Retina (tissue), 1 donor: ENCODE measurements around the gene PLAU.
"Not testable (repeated sequence)": the region's sequence is repeated elsewhere in the genome, so short reads cannot be mapped to it uniquely, and the experiment has no call there.

ENCODE experiments used
- DNase-seq: peaks from one replicate; pipeline ENCODE4 v3.0.0-alpha.2; 2016

Gene PLAU

GRCh38 chr10:73876971-73877370, 34.0 kb upstream of the PLAU start:
- DNase-seq: no peak

GRCh38 chr10:73877533-73878160, 33.3 kb upstream of the PLAU start:
- no peak for DNase-seq

GRCh38 chr10:73878365-73878764, 32.6 kb upstream of the PLAU start:
- no peak for DNase-seq

GRCh38 chr10:73879296-73880173, 31.4 kb upstream of the PLAU start:
- DNase-seq: peak; percentile 85

- DNase-seq: no peak
Measured at GRCh38 chr10:73881221-73881919, 29.6 kb upstream of the PLAU start.

- no peak for DNase-seq
Measured at GRCh38 chr10:73884017-73884416, 26.9 kb upstream of the PLAU start.

GRCh38 chr10:73886085-73886529, 24.8 kb upstream of the PLAU start:
- peak; percentile 82 for DNase-seq

GRCh38 chr10:73886661-73887293, 24.2 kb upstream of the PLAU start:
- no peak for DNase-seq

- no peak for DNase-seq
Measured at GRCh38 chr10:73887294-73888039, 23.5 kb upstream of the PLAU start.

GRCh38 chr10:73888514-73888913, 22.4 kb upstream of the PLAU start:
- DNase-seq: no peak

GRCh38 chr10:73889014-73889413, 21.9 kb upstream of the PLAU start:
- no peak for DNase-seq

GRCh38 chr10:73889416-73889815, 21.5 kb upstream of the PLAU start:
- not testable (repeated sequence) for DNase-seq

GRCh38 chr10:73890261-73890660, 20.7 kb upstream of the PLAU start:
- DNase-seq: no peak

GRCh38 chr10:73890830-73891229, 20.1 kb upstream of the PLAU start:
- DNase-seq: not testable (repeated sequence)

- no peak for DNase-seq
Measured at GRCh38 chr10:73891540-73891939, 19.4 kb upstream of the PLAU start.

GRCh38 chr10:73892310-73893030, 18.5 kb upstream of the PLAU start:
- DNase-seq: no peak

- no peak for DNase-seq
Measured at GRCh38 chr10:73893426-73893825, 17.5 kb upstream of the PLAU start.

- no peak for DNase-seq
Measured at GRCh38 chr10:73894245-73894971, 16.5 kb upstream of the PLAU start.

- DNase-seq: not testable (repeated sequence)
Measured at GRCh38 chr10:73895381-73895780, 15.6 kb upstream of the PLAU start.

- no peak for DNase-seq
Measured at GRCh38 chr10:73897693-73898092, 13.2 kb upstream of the PLAU start.
